Mucosa of rectum (tissue), 2 donors: Measurements from ENCODE around the gene SPON2.
"Not testable (repeated sequence)": the region's sequence is repeated elsewhere in the genome, so short reads cannot be mapped to it uniquely, and the experiment has no call there.

ENCODE experiments used
- H3K27ac ChIP-seq, 2 donors: one replicate each; pipeline ENCODE4 v1.7.0; 2013; ENCODE audit warnings: inconsistent platforms in 2 of 2, low read depth in 2 of 2, low read length in 2 of 2
- H3K27me3 ChIP-seq, 2 donors: one replicate each; pipeline ENCODE4 v1.7.0; 2013; ENCODE audit warnings: low read length in 2 of 2; ENCODE audit not compliant: control insufficient read depth in 2 of 2, insufficient read depth in 2 of 2
- H3K36me3 ChIP-seq, 2 donors: one replicate each; pipeline ENCODE4 v1.7.0; 2013; ENCODE audit warnings: low read length in 2 of 2; ENCODE audit not compliant: control insufficient read depth in 2 of 2, insufficient read depth in 2 of 2
- H3K4me1 ChIP-seq, 2 donors: one replicate each; pipeline ENCODE4 v1.7.0; 2013; ENCODE audit warnings: low read length in 2 of 2, mild to moderate bottlenecking in 1 of 2; ENCODE audit not compliant: control insufficient read depth in 2 of 2, insufficient read depth in 2 of 2
- H3K4me3 ChIP-seq, 2 donors: one replicate each; pipeline ENCODE4 v1.7.0; 2013; ENCODE audit warnings: low read length in 2 of 2
- H3K9ac ChIP-seq, 2 donors: one replicate each; pipeline ENCODE4 v1.7.0; 2013; ENCODE audit warnings: low read length in 2 of 2, low read depth in 1 of 2, mild to moderate bottlenecking in 1 of 2
- H3K9me3 ChIP-seq, 2 donors: one replicate each; pipeline ENCODE4 v1.7.0; 2013; ENCODE audit warnings: low read length in 2 of 2; ENCODE audit not compliant: control insufficient read depth in 2 of 2
- donor health status: healthy.
- donor health status: Normal muscosa, but diverticular disease.

SPON2 gene

DNA sequence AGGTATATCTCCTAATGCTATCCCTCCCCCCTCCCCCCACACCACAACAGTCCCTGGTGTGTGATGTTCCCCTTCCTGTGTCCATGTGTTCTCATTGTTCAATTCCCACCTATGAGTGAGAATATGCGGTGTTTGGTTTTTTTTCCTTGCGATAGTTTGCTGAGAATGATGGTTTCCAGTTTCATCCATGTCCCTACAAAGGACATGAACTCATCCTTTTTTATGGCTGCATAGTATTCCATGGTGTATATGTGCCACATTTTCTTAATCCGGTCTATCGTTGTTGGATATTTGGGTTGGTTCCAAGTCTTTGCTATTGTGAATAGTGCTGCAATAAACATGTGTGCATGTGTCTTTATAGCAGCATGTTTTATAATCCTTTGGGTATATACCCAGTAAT, 46.9 kb downstream of the SPON2 start:
- not testable (repeated sequence) for H3K36me3 ChIP-seq, H3K4me3 ChIP-seq, H3K9ac ChIP-seq, H3K27ac ChIP-seq, H3K27me3 ChIP-seq, H3K4me1 ChIP-seq, H3K9me3 ChIP-seq

GRCh38 chr4:1124818-1125217, 47.6 kb downstream of the SPON2 start:
- Histone ChIP-seq H3K4me1 (peaks cover 0 to 2% of the 10 kb centered on the region in 2 donors), H3K27me3 (peaks cover 0 to 3% of the 10 kb centered on the region in 2 donors), H3K9me3 (no peaks in the 10 kb centered on the region), H3K36me3 (no peaks in the 10 kb centered on the region), H3K9ac (no peak overlapping the region), H3K4me3 (no peak overlapping the region), H3K27ac (no peak overlapping the region)

GRCh38 chr4:1122505-1122904, 49.9 kb downstream of the SPON2 start:
- peaks cover 0 to 2% of the 10 kb centered on the region in 2 donors for H3K4me1 ChIP-seq
- H3K9me3 ChIP-seq: no peaks in the 10 kb centered on the region
- no peak overlapping the region for H3K27ac ChIP-seq
- H3K36me3 ChIP-seq: no peaks in the 10 kb centered on the region
- no peak overlapping the region for H3K9ac ChIP-seq
- no peak overlapping the region for H3K4me3 ChIP-seq
- peaks cover 0 to 3% of the 10 kb centered on the region in 2 donors for H3K27me3 ChIP-seq
